Stimulated activated CD4-positive, alpha-beta T cell treated with anti-CD3 and anti-CD28 coated beads, Interleukin-12 subunit alpha, Interleukin-12 subunit beta, amount 100 ng/mL, for 4 hours (primary cell): ENCODE results near the gene SLC43A2.

Source experiments
- DNase-seq: peaks from one replicate; pipeline ENCODE4 v3.0.0-alpha.2; 2020

The SLC43A2 gene

GRCh38 chr17:1643293-1643998 lies 14.8 kb upstream of the SLC43A2 start:
- peak; percentile 43 for DNase-seq

GRCh38 chr17:1641065-1641403 lies 12.4 kb upstream of the SLC43A2 start:
- no peak for DNase-seq

DNA sequence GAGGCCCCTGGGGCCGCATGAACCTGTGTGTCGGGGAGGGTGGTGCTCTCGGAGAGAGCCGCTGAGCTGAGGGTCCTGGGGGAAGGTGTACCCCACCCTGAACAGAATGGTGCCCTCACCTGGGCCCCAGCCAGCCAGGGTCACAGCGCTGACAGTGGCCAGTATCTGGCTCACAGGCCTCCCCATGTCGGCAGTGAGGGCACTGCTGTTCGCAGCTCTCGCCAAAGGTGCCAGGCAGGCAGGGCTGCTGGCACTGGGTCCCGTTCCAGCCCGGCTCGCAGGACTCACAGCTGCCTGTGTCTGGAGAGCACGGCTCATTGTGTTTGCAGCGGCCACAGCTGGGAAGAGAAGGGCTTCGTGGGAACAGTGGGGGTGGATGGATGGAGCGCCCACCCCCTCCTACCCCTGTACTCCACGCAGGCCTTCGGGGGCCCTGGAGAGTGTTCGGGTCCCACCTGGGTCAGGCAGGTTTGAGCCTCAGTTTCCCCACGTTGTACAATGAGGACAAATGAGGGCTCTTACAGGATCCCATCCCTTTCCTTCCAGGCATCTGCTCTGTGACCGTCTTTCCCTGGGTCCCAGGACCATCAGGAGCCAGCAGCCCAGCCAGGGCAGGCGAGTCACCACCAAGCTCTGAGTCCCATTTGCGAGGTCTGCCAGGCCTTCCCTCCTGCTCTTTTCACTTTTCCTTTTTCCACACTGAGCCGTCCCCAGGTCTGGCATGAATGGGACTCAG lies 11.9 kb upstream of the SLC43A2 start:
- DNase-seq, result no peak

DNA sequence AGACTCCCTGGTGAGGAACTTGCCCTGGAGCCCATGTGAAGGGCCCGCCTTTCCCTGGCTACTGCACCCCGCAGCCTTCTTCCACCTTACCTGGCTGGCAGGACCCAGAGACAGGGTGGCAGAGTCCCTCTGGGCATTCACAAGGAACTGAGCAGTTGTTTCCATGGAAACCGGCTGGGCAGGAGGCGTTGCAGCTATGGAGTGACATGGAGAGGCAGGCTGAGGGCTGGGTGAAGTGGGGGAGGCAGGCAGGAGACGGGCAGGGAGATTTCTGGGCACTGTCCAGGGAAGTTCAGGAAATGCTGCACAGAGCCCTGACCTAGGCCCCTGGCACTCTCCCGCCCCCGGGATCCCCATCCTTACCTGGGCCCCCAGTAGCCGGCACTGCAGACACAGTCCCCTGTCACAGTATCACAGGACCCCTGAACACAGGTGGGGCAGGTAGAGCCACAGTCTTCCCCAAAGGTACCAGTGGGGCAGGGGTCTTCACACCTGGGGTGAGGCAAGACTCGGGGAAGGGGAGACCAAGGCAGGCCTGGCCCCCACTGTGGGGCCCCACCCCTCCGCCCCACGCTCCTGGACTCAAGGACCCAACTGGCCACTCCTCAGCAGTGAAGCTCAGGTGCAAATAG lies 11.0 kb upstream of the SLC43A2 start:
- DNase-seq, result no peak

DNA sequence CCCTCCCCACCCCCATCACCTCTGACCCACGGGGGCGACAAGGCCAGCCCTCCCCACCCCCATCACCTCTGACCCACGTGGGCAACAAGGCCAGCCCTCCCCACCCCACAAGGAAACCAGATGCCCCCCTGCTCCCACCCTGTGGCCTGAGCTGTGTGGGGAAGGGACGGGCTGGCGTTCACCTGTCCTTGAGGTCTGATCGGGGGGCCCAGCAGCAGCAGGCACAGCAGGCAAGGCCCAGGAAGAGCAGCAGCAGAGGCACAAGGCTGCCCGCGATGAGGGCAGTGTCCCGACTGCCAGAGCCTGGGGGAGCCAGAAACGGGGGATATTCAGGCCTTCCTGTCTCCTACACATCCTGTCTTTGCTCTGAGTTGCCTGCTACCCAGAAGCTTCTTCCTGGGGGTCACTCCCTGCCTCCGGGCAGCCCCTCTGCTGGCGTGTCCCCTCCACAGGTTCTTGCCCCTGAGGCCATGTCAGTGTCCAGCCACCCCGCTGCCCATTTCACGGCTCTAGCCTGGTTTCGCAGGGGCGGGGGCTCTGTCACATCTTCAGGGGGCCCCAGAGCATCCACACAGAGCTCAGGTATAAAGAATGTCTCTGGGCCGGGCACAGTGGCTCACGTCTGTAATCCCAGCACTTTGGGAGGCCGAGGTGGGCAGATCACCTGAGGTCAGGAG lies 10.1 kb upstream of the SLC43A2 start:
- no peak for DNase-seq

DNA sequence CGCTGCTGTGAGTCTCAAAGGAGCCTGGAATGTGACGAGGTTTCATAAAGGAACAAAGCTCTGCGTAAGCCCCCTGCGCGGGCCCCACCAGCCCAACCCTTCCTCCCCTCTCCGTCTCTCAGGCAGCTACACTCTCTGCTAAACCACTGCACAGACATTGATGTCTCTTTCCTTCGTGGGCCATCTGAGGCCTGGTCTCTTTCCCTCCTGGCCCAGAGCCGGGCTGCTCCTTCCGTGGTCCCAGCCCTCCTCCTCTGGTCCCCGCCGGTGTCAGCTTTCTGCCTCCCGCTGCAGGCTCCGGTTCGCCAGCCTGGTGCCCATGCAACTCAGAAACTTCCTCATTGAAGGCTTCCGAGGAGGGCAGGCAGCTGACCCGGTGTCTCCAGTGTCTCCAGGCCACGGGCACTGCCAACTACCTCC lies 9.5 kb upstream of the SLC43A2 start:
- no peak for DNase-seq

DNA sequence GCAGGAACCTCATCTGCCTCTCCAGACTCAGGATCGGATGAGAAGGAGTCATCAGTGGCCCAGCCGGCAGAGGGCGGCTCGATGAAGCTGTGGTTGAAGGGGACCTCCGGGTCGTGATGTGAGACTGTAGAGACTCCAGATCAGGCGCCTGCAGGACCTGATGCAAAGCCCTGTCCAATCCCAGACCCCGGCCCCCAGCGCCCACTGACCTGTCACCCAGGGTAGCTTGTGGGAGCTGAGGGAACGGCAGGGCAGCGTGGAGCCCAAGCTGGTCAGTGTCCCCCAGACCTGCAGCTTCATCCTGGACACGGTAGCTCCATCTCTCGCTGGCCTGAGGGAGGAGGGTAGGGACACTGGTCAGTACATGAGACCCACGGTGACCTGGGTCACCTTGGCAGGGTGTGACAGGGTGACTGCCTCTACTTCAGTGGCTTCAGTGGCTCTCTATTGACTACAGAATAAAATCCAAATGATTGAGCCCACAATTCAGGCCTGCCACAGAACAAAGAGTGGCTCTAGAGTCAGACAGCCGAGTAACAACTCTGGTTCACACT lies 8.2 kb upstream of the SLC43A2 start:
- DNase-seq, result no peak

DNA sequence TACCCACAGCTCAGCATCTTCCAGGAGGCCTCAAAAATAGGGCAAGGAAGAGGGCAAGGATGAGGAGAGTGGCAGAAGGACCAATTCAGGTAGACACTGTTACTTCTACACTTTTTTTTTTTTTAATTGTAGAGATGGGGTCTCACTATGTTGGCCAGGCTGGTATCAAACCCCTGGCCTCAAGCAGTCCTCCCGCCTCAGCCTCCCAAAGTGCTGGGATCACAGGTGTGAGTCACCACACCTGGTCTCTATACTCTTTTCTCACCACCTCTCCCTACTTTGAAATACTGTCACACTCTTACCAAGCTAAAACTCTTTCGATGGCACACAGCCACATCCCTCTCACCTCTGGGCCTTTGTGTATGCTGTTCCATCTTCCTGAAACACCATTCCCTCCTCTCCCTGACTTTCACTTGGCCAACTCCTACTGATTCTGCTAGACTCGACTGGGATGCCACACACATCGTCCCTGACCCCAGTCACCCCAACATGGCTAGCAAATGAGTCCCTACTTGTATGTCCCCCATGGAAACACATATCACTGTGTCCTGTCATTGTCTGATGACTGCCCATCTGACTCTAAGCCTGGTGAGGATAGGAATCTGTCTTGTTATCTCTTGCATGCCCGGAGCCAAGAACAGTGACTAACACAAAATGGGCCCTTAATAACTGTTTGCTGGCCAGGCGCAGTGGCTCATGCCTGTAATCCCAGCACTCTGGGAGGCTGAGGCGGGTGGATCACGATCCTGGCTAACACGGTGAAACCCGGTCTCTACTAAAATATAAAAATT lies 7.2 kb upstream of the SLC43A2 start:
- no peak for DNase-seq

- DNase-seq, result no peak
Observed at GRCh38 chr17:1634841-1635650, 6.4 kb upstream of the SLC43A2 start.

DNA sequence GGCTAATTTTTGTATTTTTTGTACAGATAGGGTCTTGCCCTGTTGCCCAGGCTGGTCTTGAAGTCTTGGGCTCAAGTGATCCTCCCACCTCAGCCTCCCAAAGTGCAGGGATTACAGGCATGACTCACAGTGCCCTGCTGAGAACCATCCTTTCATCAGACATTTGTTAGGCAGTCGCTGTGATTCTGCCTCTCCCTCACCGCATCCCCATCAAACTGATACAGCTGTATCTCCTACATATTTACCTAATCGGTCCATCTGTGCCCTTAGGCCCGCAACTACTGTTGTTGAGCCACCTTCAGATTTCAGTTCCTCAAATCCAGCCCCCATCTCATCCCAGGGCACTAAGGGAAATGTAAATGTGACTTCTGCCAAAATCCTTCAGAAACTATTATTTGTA lies 2.0 kb upstream of the SLC43A2 start:
- no peak for DNase-seq

- DNase-seq, result peak; percentile 74
Observed at GRCh38 chr17:1629504-1630310, 1.1 kb upstream of the SLC43A2 start.

DNA sequence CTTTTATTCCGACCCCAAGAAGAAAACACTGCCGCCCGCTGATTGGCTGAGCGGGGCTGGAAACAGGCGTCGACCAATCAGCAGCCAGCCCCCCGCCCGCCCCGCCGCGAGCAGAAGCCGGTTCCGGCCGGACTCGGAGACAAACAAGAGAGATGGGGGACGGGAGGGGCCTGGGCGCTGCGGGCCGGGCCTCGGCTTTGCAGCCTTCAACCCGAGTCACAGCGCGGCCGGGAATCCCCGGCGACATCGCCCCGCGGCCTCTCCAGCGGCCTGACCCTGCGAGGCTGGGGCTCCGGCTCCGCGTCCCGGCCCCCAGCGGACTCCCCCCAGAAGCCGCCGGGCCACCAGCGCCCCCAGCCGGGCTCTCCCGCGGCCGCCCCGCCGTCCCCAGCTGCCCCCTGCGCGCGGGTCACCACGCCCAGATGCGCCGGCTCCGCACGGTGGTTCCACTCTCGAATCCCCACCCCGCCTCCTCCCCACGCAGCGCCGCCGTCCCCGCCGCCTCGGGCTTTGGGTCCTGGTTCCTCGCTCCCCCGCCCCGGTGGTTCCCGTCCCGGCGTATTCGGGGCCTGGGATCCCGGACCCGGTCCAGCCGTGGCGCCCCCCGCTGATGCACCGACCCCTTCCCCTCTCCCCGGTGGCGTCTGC lies 346 bp upstream of the SLC43A2 start:
- DNase-seq, result peak; percentile 87

GRCh38 chr17:1627182-1627981 lies 1.3 kb downstream of the SLC43A2 start:
- DNase-seq, result no peak

DNA sequence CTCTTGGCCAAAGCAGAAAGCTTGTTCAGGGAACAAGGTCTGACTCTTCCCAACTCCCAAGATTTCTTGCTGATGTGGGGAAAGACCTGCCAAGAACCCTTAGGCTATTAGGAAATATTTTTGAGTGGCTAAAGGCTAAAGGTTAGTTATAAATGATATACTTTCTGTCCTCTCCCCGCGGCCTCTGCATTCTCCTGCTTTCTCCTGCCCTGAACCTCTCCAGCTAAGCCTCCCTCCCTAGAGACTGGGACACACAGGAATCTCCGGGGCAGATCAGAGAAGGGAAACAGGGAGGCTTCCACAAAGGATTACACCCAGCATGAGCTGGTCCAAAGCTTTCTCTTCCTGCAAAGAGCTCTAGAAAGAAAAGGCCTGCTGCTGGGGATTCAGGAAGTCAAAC lies 2.3 kb downstream of the SLC43A2 start:
- DNase-seq, result no peak

DNA sequence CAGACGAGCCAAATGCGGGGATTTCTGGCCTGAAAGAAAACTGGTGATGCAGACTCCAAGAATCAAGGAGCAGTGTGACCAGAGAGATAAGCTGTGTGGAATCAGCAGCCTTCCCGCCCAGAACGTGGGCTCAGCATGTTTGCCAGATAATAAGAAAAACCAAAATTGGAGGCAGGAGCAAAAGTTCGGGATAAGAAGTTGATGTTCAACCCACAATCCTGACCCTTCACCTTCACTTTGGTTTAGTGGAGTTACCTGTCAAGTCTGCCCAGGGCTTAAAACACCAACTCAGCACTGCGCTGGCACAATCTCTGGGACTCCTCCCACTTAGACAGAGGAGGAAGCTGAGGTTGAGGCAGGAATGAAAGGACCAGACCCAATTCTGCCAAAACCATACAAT lies 3.1 kb downstream of the SLC43A2 start:
- no peak for DNase-seq

- no peak for DNase-seq
Observed at GRCh38 chr17:1625053-1625452, 3.6 kb downstream of the SLC43A2 start.

DNA sequence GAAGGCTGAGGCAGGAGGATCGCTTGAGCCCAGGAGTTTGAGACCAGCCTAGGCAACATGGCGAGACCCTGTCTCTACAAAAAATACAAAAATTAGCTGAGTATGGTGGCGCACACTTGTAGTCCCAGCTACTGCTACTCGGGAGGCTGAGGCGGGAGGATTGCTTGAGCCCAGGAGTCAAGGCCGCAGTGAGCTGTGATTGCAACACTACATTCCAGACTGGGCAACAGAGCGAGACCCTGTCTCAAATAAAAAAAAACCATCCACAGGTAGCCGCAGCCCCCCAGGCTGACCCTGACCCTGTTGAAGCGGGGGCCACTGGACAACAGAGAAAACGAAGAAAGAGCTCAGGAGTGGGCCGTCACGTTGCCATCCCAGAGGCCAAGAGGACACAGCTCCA lies 4.0 kb downstream of the SLC43A2 start:
- DNase-seq, result no peak

DNA sequence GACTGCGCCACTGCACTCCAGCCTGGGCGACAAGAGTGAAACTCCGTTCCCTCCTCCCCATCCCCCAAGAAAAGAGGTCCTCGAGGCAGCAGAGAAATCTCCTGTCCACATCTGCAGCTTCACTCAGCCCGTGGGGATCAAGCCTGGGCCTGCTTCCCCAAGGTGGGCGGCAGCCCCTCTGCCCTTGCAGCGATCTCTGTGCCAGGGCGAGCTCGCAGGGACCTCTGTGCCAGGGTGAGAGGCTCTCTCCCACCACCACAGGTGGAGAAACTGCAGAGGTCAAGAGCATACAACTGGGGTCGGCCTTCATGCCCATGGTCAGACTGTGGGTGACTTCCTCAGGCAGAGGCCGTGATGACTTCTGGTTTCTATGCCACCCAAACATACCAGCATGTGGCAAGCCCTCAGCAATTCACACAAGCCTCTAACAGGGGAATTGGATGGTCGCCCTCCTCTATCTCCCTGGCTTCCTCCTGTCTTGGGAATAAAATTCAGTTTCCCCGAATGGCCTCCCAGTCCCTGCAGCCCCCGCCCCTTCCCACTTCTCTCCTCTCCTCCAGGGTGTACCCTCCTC lies 5.5 kb downstream of the SLC43A2 start:
- no peak for DNase-seq
